Activated T-cell treated with anti-CD3 and anti-CD28 coated beads for 1 hour (primary cell): Measurements from ENCODE around the gene GLT6D1.

Experiments used
- DNase-seq: peaks from one replicate; pipeline ENCODE4 v3.0.0-alpha.2; 2020; ENCODE audit warnings: low read depth

Gene GLT6D1

GRCh38 chr9:135584371-135584770, 55.0 kb downstream of the GLT6D1 start:
- DNase-seq: no peak

- DNase-seq: no peak
These were observed 55.7 kb downstream of the GLT6D1 start for GRCh38 chr9:135583688-135584011.

GRCh38 chr9:135582966-135583687, 56.2 kb downstream of the GLT6D1 start:
- no peak for DNase-seq

GRCh38 chr9:135582541-135582940, 56.8 kb downstream of the GLT6D1 start:
- no peak for DNase-seq

- no peak for DNase-seq
These were observed 57.5 kb downstream of the GLT6D1 start for GRCh38 chr9:135581636-135582426.

- no peak for DNase-seq
These were observed 58.5 kb downstream of the GLT6D1 start for GRCh38 chr9:135580664-135581380.

- DNase-seq: no peak
These were observed 59.3 kb downstream of the GLT6D1 start for GRCh38 chr9:135579889-135580660.

- no peak for DNase-seq
These were observed 60.0 kb downstream of the GLT6D1 start for GRCh38 chr9:135579356-135579755.

- no peak for DNase-seq
These were observed 62.1 kb downstream of the GLT6D1 start for GRCh38 chr9:135577256-135577655.

GRCh38 chr9:135575995-135576631, 63.2 kb downstream of the GLT6D1 start:
- no peak for DNase-seq

- DNase-seq: no peak
These were observed 64.4 kb downstream of the GLT6D1 start for GRCh38 chr9:135574943-135575342.

- DNase-seq: no peak
These were observed 65.0 kb downstream of the GLT6D1 start for GRCh38 chr9:135574331-135574730.
